Measurements from ENCODE around the gene TRAPPC10. TPM values are rescaled to one million over a fixed set of nuclear protein-coding genes. Genes with fewer than 3 reads are reported as not detected.

TRAPPC10 gene
- total RNA-seq, 5 donors from 2014 or later (not counting 1 experiment from before 2014, with no cell fraction given), result 82.5 to 144 (median 92.2) TPM

DNA sequence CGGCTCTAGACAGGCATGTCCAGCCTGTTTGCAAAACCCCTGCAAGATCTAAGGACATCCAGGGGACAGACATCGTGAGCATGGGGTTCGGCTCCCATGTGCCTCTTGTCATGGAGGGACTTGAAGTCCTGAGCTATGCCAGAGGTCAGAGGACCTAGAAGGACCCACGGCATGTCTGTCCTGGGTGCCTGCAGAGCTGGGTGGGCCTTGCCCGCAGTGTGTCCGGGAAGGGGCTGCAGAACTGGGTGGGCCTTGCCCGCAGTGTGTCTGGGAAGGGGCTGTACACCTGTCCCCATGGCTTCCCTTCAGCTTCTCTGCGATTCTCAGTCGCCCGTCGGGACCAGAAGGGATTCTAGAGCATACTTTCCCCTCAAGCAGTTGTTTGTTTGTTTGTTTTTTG is 20.0 kb upstream of the TRAPPC10 start:
- Mint-ChIP-seq H3K36me3 (no peaks in the 10 kb centered on the region), H3K4me3 (no peak overlapping the region), H3K27ac (no peak overlapping the region), H3K27me3 (no peaks in the 10 kb centered on the region), H3K4me1 (no peaks in the 10 kb centered on the region), H3K9me3 (no peaks in the 10 kb centered on the region)
- Histone ChIP-seq H3K27ac (ENCODE audit: low read length) (no peak overlapping the region), H3K4me3 (ENCODE audit: control insufficient read depth in 1 of 2, extremely low read depth in 1 of 2, low read length in 1 of 2) (no peak overlapping the region), H3K9me3 (no peaks in the 10 kb centered on the region), H3K4me1 (ENCODE audit: control insufficient read depth in 1 of 2, extremely low read depth in 1 of 2, insufficient read depth in 2 of 2, low read length in 2 of 2) (no peaks in the 10 kb centered on the region), H3K27me3 (replicated peaks in 1 of 2; ENCODE audit: control insufficient read depth in 2 of 2, extremely low read depth in 1 of 2, insufficient read depth in 2 of 2, low read length in 1 of 2) (peaks cover 0 to 29% of the 10 kb centered on the region in 2 experiments), H3K36me3 (ENCODE audit: control insufficient read depth in 2 of 2, extremely low read depth in 1 of 2, insufficient read depth in 1 of 2, low read length in 1 of 2) (no peaks in the 10 kb centered on the region)
- DNase-seq (no peak), ATAC-seq (replicated peaks in 1 of 4) (no peak)
- ChIA-PET CTCF (no interaction called here), POLR2A (no interaction called here)
- WGBS (ENCODE audit: insufficient coverage), result 96% methylated on average over 4 of the region's 11 CpGs

GRCh38 chr21:43993420-43993934 is 18.6 kb upstream of the TRAPPC10 start:
- no peaks in the 10 kb centered on the region for H3K4me1 Mint-ChIP-seq
- H3K27ac ChIP-seq (ENCODE audit: low read length), result no peak overlapping the region
- ChIA-PET CTCF (no interaction called here), POLR2A (no interaction called here)
- WGBS (ENCODE audit: insufficient coverage), result 82% methylated on average over 16 of the region's 18 CpGs
- no peak overlapping the region for H3K4me3 ChIP-seq (ENCODE audit: control insufficient read depth in 1 of 2, extremely low read depth in 1 of 2, low read length in 1 of 2)
- H3K9me3 Mint-ChIP-seq, result no peaks in the 10 kb centered on the region
- H3K4me1 ChIP-seq (ENCODE audit: control insufficient read depth in 1 of 2, extremely low read depth in 1 of 2, insufficient read depth in 2 of 2, low read length in 2 of 2), result no peaks in the 10 kb centered on the region
- no peak overlapping the region for H3K27ac Mint-ChIP-seq
- H3K27me3 Mint-ChIP-seq, result no peaks in the 10 kb centered on the region
- DNase-seq (no peak), ATAC-seq (replicated peaks in 1 of 4) (no peak)
- peaks cover 0 to 33% of the 10 kb centered on the region in 2 experiments for H3K27me3 ChIP-seq (replicated peaks in 1 of 2; ENCODE audit: control insufficient read depth in 2 of 2, extremely low read depth in 1 of 2, insufficient read depth in 2 of 2, low read length in 1 of 2)
- H3K36me3 ChIP-seq (ENCODE audit: control insufficient read depth in 2 of 2, extremely low read depth in 1 of 2, insufficient read depth in 1 of 2, low read length in 1 of 2), result no peaks in the 10 kb centered on the region
- no peaks in the 10 kb centered on the region for H3K36me3 Mint-ChIP-seq
- no peak overlapping the region for H3K4me3 Mint-ChIP-seq
- H3K9me3 ChIP-seq, result no peaks in the 10 kb centered on the region

DNA sequence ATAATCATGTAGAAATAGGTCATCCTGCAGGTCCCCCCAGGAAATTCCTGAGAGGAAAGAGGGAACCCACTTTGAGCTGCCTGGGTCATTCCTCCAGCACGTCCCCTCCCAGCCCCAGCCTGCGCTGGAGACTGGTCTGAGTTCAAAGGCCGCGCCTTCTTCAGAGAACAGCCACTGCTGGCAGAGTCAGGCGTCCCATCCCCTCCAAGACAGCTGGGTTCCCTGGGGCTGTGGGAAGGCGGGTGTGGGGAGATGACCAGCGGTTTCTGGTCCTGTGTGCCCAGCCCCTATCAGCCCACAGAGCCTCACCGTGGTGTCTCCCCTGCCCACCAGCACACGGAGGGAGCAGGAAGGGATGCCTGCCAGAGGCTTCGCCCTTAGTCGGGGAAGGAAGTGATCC is 18.0 kb upstream of the TRAPPC10 start:
- Histone ChIP-seq H3K27ac (ENCODE audit: low read length) (no peak overlapping the region), H3K36me3 (ENCODE audit: control insufficient read depth in 2 of 2, extremely low read depth in 1 of 2, insufficient read depth in 1 of 2, low read length in 1 of 2) (no peaks in the 10 kb centered on the region), H3K4me1 (ENCODE audit: control insufficient read depth in 1 of 2, extremely low read depth in 1 of 2, insufficient read depth in 2 of 2, low read length in 2 of 2) (no peaks in the 10 kb centered on the region), H3K4me3 (ENCODE audit: control insufficient read depth in 1 of 2, extremely low read depth in 1 of 2, low read length in 1 of 2) (no peak overlapping the region), H3K9me3 (no peaks in the 10 kb centered on the region), H3K27me3 (replicated peaks in 1 of 2; ENCODE audit: control insufficient read depth in 2 of 2, extremely low read depth in 1 of 2, insufficient read depth in 2 of 2, low read length in 1 of 2) (peaks cover 0 to 33% of the 10 kb centered on the region in 2 experiments)
- H3K9me3 Mint-ChIP-seq, result no peaks in the 10 kb centered on the region
- POLR2A ChIA-PET, result no interaction called here
- no peak overlapping the region for H3K4me3 Mint-ChIP-seq
- no peaks in the 10 kb centered on the region for H3K4me1 Mint-ChIP-seq
- no peak overlapping the region for H3K27ac Mint-ChIP-seq
- no peaks in the 10 kb centered on the region for H3K36me3 Mint-ChIP-seq
- no peak for ATAC-seq (replicated peaks in 1 of 4)
- no peaks in the 10 kb centered on the region for H3K27me3 Mint-ChIP-seq
- CTCF ChIA-PET, result no interaction called here
- no peak for DNase-seq
- 49% methylated on average over 4 of the region's 11 CpGs for WGBS (ENCODE audit: insufficient coverage)

- no peak overlapping the region for H3K27ac Mint-ChIP-seq
- WGBS (ENCODE audit: insufficient coverage), result 83% methylated on average over 9 of the region's 9 CpGs
- DNase-seq (no peak), ATAC-seq (replicated peaks in 1 of 4) (no peak)
- CTCF ChIA-PET, result no interaction called here
- Histone ChIP-seq H3K27ac (ENCODE audit: low read length) (no peak overlapping the region), H3K4me3 (ENCODE audit: control insufficient read depth in 1 of 2, extremely low read depth in 1 of 2, low read length in 1 of 2) (no peak overlapping the region), H3K4me1 (ENCODE audit: control insufficient read depth in 1 of 2, extremely low read depth in 1 of 2, insufficient read depth in 2 of 2, low read length in 2 of 2) (no peaks in the 10 kb centered on the region), H3K36me3 (ENCODE audit: control insufficient read depth in 2 of 2, extremely low read depth in 1 of 2, insufficient read depth in 1 of 2, low read length in 1 of 2) (no peaks in the 10 kb centered on the region), H3K9me3 (no peaks in the 10 kb centered on the region), H3K27me3 (replicated peaks in 1 of 2; ENCODE audit: control insufficient read depth in 2 of 2, extremely low read depth in 1 of 2, insufficient read depth in 2 of 2, low read length in 1 of 2) (peaks cover 0 to 33% of the 10 kb centered on the region in 2 experiments)
- H3K36me3 Mint-ChIP-seq, result no peaks in the 10 kb centered on the region
- H3K9me3 Mint-ChIP-seq, result no peaks in the 10 kb centered on the region
- POLR2A ChIA-PET, result no interaction called here
- H3K4me3 Mint-ChIP-seq, result no peak overlapping the region
- H3K27me3 Mint-ChIP-seq, result no peaks in the 10 kb centered on the region
- H3K4me1 Mint-ChIP-seq, result no peaks in the 10 kb centered on the region
Measured at GRCh38 chr21:43994646-43995045, 17.5 kb upstream of the TRAPPC10 start.

DNA sequence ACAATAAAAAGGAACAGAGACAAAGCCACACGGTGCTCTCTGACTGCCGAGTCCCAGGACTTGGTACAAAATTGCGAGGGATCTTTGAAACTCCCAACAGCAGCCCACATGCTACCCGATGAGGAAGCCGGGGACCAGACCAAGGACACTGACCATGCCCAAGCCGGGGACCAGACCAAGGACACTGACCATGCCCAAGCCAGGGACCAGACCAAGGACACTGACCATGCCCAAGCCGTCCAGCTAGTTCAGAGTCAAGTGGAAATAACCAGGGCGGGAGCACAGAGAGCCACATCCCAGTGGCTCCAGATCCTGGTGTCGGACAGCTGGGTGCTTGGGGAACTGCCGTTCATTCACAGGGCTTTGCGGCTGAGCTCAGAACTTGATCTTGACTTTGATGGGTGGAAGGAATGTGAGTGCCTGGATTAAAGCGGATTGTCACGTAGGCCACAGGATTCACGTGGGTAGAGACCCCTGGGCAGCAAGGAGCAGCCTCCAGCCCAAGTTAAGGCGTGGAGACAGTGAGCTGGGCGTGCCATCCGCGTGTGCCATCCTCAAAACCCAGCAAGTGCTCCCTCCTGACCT is 16.5 kb upstream of the TRAPPC10 start:
- H3K9me3 Mint-ChIP-seq, result no peaks in the 10 kb centered on the region
- Histone ChIP-seq H3K4me3 (ENCODE audit: control insufficient read depth in 1 of 2, extremely low read depth in 1 of 2, low read length in 1 of 2) (no peak overlapping the region), H3K4me1 (ENCODE audit: control insufficient read depth in 1 of 2, extremely low read depth in 1 of 2, insufficient read depth in 2 of 2, low read length in 2 of 2) (no peaks in the 10 kb centered on the region), H3K36me3 (ENCODE audit: control insufficient read depth in 2 of 2, extremely low read depth in 1 of 2, insufficient read depth in 1 of 2, low read length in 1 of 2) (no peaks in the 10 kb centered on the region), H3K27ac (ENCODE audit: low read length) (no peak overlapping the region), H3K27me3 (replicated peaks in 1 of 2; ENCODE audit: control insufficient read depth in 2 of 2, extremely low read depth in 1 of 2, insufficient read depth in 2 of 2, low read length in 1 of 2) (peaks cover 0 to 33% of the 10 kb centered on the region in 2 experiments), H3K9me3 (no peaks in the 10 kb centered on the region)
- WGBS (ENCODE audit: insufficient coverage), result 85% methylated on average over 13 of the region's 18 CpGs
- H3K4me1 Mint-ChIP-seq, result no peaks in the 10 kb centered on the region
- no peaks in the 10 kb centered on the region for H3K27me3 Mint-ChIP-seq
- DNase-seq (no peak), ATAC-seq (replicated peaks in 1 of 4) (no peak)
- H3K4me3 Mint-ChIP-seq, result no peak overlapping the region
- H3K27ac Mint-ChIP-seq, result no peak overlapping the region
- H3K36me3 Mint-ChIP-seq, result no peaks in the 10 kb centered on the region
- CTCF ChIA-PET, result no interaction called here
- POLR2A ChIA-PET, result no interaction called here

DNA sequence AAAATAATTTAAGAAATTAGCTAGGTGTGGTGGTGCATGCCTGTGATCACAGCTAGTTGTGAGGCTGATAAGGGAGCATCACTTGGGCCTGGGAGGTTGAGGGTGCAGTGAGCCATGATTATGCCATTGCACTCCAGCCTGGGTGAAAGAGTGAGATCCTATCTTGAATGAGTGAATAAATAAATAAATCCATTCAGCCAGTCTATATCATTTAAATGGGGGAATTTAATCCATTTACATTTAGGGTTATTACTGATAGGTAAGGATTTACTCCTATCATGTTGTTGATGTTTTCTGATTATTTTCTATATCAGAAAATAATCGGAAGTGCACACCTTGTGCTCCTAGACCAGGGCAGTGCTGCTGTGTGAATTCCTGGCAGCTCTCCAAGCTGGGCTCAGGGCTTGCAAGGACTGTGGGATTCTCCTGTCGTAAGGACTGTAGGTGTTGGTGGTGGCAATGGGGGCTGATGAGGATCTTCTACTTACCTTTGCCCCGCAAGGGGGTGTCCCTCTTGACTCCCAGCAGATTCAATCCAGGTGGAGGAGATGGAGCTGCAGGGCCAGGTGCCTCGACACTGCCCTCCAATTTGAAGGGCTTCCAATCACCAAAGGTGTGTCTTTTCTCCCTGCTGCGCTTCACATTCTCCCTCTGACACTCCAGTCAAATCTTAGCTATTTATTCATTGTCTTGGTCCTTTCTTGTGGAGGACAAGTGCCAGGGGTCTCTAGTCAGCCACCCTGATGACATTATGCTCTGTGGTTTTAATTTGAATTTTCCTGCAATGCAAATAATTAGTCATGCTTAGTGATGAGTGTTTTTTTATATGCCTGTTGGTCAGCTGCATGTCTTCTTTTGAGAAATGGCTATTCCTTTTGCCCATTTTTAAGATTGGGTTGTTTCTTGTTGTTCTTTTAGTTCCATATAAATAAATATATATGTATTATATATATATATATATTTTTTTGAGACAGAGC is 14.1 kb upstream of the TRAPPC10 start:
- H3K4me3 ChIP-seq (ENCODE audit: control insufficient read depth in 1 of 2, extremely low read depth in 1 of 2, low read length in 1 of 2), result no peak overlapping the region
- no peaks in the 10 kb centered on the region for H3K9me3 Mint-ChIP-seq
- H3K36me3 Mint-ChIP-seq, result no peaks in the 10 kb centered on the region
- H3K27ac Mint-ChIP-seq, result no peak overlapping the region
- H3K27me3 Mint-ChIP-seq, result no peaks in the 10 kb centered on the region
- ATAC-seq (replicated peaks in 1 of 4) (no peak), DNase-seq (no peak)
- WGBS (ENCODE audit: insufficient coverage), result 75% methylated on average over 2 of the region's 5 CpGs
- CTCF ChIA-PET, result interaction anchor here in 1 of 2 donors (0.6 kb wide), 1 partner anchor 13 kb away, joined by 3 read pairs; no protein-coding TSS in a partner anchor
- H3K9me3 ChIP-seq, result no peaks in the 10 kb centered on the region
- POLR2A ChIA-PET, result no interaction called here
- no peak overlapping the region for H3K4me3 Mint-ChIP-seq
- H3K27ac ChIP-seq (ENCODE audit: low read length), result no peak overlapping the region
- no peaks in the 10 kb centered on the region for H3K4me1 ChIP-seq (ENCODE audit: control insufficient read depth in 1 of 2, extremely low read depth in 1 of 2, insufficient read depth in 2 of 2, low read length in 2 of 2)
- no peaks in the 10 kb centered on the region for H3K4me1 Mint-ChIP-seq
- no peaks in the 10 kb centered on the region for H3K36me3 ChIP-seq (ENCODE audit: control insufficient read depth in 2 of 2, extremely low read depth in 1 of 2, insufficient read depth in 1 of 2, low read length in 1 of 2)
- H3K27me3 ChIP-seq (replicated peaks in 1 of 2; ENCODE audit: control insufficient read depth in 2 of 2, extremely low read depth in 1 of 2, insufficient read depth in 2 of 2, low read length in 1 of 2), result peaks cover 0 to 41% of the 10 kb centered on the region in 2 experiments

Data from T-cell (primary cell).